ENCODE measurements around the gene UBL3.

UBL3 gene

GRCh38 chr13:29855784-29856183 is 5.4 kb upstream of the UBL3 start:
- no peak for DNase-seq

DNA sequence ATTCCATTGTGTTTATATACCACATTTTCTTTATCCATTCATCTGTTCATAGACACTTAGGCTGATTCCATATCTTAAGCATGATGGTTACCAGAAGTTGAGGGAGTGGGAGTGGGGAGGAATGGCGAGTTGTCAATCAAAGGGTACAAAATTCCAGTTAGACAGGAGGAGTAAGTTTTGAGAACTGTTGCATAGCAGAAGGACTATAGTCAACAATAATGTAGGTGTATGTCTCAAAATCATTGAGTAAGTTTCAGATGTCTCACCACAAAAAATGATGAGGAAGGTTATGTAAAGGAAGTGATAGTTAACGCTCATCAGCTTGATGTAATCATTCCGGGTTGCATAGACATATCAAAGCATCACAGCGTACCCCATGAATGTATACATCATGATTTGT is 4.6 kb upstream of the UBL3 start:
- DNase-seq = no peak

- DNase-seq = no peak
Observed at GRCh38 chr13:29853131-29853530, 2.7 kb upstream of the UBL3 start.

DNA sequence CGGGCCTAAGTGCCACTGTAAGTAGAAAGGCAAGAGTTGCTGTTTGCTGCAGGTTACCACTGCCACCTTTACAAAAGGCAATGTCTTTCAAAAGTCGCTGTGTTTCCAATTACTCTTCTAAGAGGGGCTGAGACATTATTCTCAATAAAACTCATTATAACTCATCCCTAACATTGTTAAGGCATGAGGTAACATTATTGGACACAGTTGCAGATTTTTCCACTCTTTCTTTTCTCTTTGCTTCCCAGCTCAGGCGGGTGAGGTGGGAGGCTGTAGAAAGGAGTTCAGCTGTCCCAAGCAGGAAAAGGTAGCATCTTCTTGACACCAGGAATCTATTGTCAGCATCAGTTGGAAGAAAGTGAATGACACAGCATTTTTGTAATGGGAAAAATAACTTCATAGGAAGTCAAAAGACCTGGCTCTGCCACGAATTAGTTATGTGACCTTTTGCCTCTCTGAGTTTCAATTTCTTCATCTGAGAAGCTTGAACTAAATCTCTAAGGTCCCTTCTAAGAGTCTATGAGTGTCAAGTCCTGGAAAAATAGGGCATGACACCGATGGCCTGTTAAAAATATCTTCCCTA is 2.1 kb upstream of the UBL3 start:
- no peak for DNase-seq

GRCh38 chr13:29849731-29850212 is 645 bp downstream of the UBL3 start:
- DNase-seq = peak; percentile 63

DNA sequence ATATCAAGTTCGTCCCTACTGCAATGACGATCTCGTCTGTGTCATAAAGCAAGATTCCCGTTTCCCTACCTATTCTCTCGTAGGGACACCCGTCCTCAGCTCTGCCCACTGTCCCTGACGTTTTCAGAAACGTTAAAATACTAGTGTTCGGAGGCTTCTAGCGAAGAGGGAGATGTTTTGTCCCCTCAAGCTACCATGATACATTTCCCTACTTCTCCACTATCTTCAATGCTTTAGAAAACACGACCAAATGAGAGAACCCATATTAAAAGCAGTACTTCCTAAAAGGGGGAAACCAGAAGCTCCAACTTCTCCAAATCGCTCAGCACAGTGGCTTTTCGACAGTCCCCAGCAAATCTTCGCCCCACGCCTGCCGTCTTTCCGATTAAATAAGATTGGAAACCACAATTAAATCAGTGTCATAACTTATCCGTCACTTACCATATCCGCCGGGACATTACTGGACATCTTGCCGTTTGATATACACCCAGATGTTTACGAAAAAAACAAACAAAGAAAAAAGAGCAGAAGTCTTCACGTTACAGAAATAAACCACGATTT is 1.3 kb downstream of the UBL3 start:
- DNase-seq = peak; percentile 14

GRCh38 chr13:29847501-29847983 is 2.9 kb downstream of the UBL3 start:
- DNase-seq = peak; percentile 6

DNA sequence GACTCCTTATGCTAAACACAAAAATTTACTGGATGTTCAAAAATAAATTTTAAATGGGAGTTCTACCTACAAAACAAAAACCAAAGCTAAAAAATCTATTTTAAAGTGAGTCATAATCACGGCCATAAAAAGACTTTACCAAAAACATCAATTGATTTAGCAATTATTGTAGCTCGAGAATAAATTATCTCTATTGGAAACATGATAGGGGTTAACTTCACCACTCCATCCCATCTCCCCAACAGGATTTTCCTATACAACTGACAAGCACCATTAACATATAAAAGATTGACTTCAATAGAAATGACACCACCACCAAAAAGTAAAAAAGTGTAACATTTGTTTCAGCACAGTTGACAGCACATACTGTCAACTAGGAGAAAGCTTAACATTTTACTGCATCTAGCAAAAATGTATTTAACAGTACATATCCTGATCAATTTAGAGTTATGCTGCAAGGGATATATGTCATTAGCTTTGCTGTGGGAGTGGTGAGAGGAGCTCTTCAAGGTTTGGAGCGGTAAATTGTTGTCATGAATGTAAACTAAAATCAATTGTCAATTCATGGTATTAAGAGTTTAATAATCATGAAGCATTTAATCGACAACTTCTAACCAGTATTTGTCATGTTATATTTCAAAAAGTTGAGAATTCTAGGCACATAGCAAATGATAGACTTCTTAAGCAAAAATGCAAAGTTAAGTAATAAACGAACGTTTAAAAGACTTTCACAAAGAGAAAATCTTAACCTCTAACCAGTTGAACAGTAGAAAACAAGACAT is 3.8 kb downstream of the UBL3 start:
- DNase-seq = no peak

DNA sequence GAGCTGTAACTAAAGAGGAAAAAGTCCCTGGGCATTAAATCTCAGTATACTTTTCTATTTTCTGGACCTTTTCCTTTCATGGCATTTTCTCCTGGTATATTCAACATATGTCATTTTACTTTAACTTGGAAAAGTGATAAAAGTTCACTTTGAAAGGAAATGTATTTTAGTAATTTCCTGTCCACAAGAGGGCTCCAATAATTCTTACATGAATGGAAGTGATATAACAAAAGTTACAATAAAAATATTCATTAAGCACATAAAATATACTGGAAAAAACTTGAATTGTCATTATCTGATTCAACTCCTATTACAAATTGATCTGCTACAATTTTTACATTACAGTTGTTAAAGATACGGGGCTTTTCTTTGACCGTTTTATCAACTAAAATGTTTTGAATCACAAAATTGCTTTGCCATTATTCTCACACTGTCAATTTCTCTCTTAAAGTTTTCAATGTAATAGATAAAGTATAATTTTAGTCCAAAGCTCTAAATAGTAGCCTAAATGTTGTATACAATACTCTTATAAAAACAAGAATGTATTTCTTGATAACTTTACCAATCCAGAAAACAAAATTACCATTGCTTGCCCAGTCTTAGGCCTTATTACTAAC is 4.9 kb downstream of the UBL3 start:
- no peak for DNase-seq

DNA sequence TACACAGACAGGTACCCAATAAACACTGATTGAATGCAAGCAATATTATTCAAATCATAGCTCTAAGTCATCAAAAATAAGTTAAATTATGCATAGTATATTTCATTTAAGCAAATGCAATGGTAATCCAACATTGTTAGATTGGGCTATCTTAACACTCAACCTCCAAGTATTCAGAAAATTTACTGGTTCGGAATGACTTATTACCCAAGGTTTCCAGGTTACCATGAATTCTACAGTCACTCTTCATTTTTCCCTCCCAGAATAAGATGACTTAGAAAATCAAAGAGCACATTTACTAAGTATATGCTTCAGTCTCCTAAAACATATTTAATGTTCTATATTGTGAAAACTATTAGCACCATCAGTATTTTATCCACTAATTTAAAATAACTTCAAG is 6.0 kb downstream of the UBL3 start:
- DNase-seq = no peak

GRCh38 chr13:29840585-29840984 is 9.8 kb downstream of the UBL3 start:
- DNase-seq = no peak

- DNase-seq = no peak
Observed at GRCh38 chr13:29835280-29836061, 14.9 kb downstream of the UBL3 start.

DNA sequence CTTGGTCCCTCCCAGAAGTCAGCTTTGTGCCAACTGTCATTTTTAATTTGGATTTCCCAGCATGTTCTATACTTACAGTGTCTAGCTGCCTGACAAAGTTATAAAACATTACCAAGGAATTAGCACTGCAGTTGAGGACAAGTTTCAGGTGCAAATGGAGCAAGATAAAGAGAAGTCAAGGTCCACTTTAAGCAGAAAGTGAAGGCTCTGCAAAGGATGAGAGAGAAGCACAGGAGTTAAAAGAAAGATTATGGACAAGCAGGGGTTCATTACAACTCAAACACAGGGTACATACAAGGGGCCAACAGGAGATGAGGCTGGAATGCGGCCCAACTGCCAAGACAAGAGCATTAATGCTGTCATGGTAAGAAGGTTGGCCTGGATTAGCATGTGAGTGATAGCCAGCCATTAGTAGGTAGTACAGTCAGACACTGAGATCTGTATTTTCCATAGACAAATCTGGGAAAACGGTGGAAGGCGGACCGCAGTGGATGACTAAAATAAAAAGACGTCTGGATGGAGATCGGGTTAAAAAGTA is 17.6 kb downstream of the UBL3 start:
- DNase-seq = no peak

DNA sequence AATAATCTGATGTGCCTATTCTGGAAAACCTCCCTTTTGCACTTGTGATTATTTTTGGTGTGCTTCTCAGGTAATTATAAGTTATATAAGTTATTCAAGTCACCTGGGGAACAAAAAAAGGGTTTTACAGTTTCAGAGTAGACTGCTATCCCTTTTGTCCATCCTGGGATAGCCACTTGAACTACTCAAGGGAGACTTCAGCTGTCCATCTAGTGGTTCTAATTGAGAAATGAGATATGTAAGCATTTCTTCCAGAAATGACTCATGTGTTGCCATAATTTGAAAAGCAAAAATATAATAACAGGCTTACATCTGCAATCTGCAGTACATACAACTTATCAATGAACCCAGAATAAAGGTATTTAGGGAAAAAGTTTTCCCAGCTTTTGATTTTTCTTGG is 20.4 kb downstream of the UBL3 start:
- no peak for DNase-seq

GRCh38 chr13:29819143-29819542 is 31.3 kb downstream of the UBL3 start:
- no peak for DNase-seq

DNA sequence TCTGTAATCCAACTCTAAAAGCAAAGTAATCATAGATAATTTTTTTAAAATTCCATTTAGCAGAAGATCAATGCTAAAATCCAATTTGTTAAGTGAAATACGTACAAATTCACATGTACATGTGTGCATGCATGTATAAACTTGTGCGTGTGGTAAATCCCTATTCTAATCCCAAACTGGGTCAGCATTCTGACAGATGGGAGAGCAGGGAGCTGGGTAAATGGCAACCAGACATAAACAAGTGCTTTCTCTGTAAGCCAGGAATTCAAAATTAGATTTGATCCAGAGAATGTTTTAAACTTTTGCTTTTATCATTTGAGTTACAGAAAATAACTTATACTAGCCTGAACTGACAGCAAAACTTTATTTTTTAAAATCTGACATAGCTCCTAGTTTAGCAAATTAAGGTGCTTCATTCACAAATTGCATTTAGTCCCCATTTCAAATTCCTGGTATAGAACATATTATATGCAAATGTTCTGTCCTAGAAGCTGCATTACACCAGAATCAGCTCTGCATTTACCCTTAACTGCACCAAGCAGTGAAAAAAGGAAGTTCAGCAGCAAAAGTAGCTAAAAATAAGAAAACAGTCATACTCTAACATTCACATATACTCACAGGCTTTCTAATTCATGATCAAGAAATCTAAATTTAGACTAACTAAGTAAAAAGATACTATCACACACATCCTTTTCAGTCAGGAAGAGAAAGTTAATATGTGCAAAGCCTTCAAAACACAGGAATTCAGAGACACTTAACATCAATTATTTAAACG is 32.6 kb downstream of the UBL3 start:
- DNase-seq = no peak

DNA sequence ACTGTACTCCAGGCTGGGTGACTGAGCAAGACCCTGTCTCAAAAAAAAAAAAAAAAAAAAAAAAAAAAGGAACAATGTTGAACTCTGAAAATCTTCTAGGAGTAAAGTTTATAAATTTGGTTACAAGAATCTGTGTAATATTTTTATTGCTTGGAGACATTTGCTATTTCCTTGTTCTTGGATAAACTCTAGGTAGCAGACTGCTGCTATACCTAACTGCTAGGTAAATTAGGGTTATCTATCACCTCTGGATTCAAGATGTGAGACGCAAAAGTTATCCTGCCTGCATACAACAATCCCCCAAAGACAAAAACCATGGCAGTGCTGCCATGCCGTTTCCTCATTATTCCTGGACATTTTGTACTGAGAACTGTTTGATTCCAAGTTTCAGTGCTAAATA is 33.7 kb downstream of the UBL3 start:
- no peak for DNase-seq

DNA sequence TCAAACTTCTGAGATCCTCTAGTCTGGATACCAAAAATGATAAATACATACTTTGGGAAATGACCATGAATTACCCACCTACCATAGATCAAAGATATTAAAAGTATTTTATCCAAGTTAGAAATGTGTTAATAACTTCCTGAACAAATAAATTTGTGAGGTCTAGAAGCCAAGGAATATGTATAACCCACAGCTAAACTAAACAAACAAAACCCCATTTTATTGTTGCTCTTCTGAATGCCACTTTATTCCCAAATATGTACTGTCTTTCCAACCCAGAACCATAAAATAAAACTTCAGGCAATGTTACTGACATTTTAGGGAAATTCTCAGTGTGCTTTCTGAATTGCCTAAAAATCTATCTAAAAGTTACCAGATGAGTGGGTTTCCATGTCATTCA is 35.1 kb downstream of the UBL3 start:
- DNase-seq = no peak

DNA sequence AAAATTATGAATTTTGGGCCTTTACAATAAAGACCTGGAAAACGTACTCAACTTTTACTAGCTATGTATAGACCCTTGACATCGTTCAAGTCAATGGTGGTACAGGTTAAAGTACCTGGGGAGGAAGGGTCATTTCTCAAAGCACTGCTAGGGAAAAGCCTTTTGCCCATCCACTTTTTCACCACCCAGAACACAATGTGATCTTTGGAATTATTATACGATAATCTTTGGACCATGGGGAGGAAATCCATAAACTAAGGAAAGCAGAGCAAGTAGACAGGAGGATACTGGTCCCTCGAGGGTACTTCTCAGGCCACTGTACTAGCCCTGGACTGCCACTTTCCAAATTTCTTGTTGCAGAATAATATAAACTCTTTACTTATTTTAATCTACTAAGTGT is 39.5 kb downstream of the UBL3 start:
- DNase-seq = no peak

DNA sequence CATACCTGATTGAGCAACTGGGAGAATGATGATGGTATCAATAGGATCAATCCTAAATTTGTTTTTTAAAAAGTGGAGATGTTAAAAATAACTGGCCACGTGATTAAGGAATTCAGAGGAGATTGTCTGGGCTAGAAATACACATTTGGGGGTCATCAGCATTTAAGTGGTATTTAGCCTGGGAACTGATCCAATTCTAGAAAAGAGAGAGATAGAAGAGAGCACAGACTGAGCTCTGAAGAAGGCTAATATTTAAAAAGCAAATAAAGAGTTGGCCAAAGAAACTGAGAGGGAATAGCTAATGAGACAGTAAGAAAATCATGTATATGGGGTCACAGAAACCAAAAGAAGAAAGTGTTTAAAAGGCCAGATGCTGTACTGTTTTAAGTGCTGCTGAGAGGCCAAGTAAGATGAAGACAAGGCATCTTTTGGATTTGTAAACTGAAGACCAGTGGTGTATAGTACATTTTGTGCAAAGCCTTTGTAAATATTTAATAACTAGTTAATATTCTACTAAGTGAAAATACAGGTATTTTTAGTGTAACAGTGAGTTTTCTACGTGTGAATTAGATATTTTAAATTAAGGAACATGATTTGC is 40.2 kb downstream of the UBL3 start:
- no peak for DNase-seq

DNA sequence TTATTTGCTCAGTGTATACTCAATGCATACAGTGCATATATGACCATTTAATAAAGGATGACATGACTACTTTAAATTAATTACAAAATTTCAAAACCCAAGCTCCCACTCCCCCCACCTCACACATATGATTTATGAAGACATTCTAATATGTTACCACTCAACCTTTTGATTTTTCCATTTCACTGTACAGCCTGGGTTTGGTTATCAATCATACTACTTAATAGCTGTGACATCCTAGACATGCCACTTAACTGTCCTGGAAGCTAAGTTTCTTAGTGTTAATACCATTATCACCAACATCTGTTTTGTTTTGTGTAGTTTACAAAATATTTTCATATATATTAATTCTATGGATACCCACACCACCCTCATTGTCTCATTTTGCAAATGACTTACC is 42.2 kb downstream of the UBL3 start:
- DNase-seq = no peak

Data from NCI-H510A treated with DMSO at 0.1 percent for 48 hours (cell line).